Coronary artery (tissue), 2 donors: Measurements from ENCODE around the gene ADGRF5.
A peak's percentile ranks its signal among the peaks of the same experiment; 100 is the strongest.

Experiments
- DNase-seq: peaks from one replicate; pipeline ENCODE4 v3.0.0-alpha.2; 2017; ENCODE audit warnings: low spot score
- H3K27ac ChIP-seq, 2 donors: fragments of 200-600 bp; sonication (generic); one replicate each; pipeline ENCODE4 v1.5.1; 2016 to 2019
- H3K4me3 ChIP-seq: fragments of 200-600 bp; sonication (generic); 2 replicates; pipeline ENCODE4 v1.5.1; 2016; ENCODE audit warnings: mild to moderate bottlenecking, moderate library complexity
- TF ChIP-seq, protein P1 (sequence below): fragments of 200-600 bp; sonication (generic); IDR thresholded peaks from one replicate; pipeline ENCODE4 v1.5.1; 2019; ENCODE audit warnings: antibody characterized with exemption

ADGRF5 gene

DNA sequence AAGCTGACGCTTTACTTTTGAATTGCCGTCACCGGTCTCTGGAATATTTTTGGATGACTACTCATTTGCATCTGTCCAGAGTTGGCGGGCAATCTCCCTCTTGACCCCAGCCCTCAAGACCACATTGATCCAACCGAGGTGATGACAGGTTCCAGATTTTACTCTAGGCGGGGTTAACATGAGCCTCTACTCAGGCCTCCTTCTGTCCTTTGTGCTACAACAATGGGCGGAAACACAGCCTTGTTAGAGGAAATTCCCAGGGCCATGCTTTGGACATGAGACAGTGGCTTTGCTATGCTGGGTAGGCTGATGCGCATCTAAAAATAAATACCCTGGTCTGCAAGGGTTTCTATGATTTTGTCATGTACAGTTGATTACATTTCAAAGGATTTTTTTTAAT lies 27.0 kb upstream of the ADGRF5 start:
- Histone ChIP-seq H3K27ac (peak overlapping the region in 1 of 2 donors; percentile 41), H3K4me3 (no peak overlapping the region)
- DNase-seq, result no peak
- TF ChIP-seq, protein P1, sequence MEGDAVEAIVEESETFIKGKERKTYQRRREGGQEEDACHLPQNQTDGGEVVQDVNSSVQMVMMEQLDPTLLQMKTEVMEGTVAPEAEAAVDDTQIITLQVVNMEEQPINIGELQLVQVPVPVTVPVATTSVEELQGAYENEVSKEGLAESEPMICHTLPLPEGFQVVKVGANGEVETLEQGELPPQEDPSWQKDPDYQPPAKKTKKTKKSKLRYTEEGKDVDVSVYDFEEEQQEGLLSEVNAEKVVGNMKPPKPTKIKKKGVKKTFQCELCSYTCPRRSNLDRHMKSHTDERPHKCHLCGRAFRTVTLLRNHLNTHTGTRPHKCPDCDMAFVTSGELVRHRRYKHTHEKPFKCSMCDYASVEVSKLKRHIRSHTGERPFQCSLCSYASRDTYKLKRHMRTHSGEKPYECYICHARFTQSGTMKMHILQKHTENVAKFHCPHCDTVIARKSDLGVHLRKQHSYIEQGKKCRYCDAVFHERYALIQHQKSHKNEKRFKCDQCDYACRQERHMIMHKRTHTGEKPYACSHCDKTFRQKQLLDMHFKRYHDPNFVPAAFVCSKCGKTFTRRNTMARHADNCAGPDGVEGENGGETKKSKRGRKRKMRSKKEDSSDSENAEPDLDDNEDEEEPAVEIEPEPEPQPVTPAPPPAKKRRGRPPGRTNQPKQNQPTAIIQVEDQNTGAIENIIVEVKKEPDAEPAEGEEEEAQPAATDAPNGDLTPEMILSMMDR, result no peak

DNA sequence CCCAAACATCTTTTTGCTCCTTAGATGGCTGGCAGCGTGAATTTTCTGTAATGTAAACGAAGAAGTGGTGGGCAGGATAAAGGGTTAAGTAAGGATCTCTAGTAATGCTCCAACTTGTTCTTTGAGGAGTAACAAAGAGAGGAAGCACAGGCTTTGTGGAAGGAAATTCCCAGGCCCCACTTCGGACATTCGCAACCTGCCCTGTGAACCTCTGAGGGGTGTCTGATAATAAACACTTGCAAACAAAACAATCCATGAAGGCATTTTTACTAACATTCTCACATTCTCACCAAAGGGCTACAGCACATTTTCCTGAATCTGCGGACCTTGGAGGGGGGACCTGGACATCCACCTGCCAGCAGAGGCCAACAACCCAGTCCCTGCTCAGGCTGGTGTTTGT lies 25.8 kb upstream of the ADGRF5 start:
- H3K4me3 ChIP-seq, result no peak overlapping the region
- no peak for DNase-seq
- TF ChIP-seq, protein P1, result no peak
- H3K27ac ChIP-seq, result peak overlapping the region in 1 of 2 donors; percentile 48

DNA sequence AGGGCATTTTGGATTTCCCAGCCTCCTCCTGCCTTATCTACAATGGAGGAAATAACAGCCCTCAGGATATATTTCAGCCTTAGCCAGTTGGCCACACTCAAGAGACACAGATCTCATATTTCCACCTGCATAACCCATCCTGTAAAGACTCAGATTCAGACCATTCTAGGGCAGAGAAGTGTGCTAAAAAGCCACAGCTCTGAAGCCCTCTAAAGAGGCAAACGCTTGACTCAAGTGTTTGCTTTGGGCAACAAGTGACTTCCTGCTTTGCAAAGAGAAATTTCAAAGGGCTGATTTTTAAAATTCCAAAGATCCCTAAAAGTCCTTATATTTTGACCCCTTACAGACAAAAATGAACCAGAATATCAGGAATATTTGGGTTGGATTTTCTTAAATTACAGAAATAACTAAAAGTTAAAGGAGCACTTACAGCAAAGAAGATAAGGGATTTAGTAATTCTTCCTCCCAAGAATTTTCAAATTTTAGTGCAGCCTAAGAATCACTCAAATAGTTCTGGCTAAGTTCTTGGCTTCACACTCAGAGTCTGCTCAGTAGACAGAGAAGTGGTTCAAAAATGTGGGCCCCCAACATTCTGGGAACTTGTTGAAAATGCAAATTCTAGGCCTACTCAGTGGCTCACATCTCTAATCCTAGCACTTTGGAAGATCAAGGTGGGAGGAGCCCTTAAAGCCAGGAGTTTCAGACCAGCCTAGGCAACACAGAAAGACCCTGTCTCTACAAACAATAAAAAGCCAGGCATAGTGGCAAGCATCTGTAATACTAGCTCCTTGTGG lies 18.9 kb upstream of the ADGRF5 start:
- TF ChIP-seq, protein P1, result no peak
- DNase-seq, result no peak
- Histone ChIP-seq H3K27ac (no peak overlapping the region), H3K4me3 (no peak overlapping the region)

DNA sequence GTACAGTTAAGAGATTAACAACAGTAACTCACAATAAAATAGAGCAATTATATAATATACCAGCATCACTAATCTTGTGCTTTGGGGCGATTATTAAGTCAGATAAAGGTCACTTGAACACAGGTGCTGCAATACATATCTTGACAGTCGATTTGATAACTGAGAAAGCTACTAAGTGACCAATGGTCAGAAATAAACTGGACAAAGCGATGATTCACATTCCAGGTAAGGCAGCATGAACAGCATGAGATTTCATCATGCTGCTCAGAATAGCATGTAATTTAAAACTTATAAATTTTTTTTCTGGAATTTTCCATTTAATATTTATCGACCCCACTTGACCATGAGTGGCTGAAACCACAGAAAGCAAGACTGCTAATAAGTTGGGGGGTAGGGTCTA lies 15.9 kb upstream of the ADGRF5 start:
- no peak for DNase-seq
- Histone ChIP-seq H3K27ac (no peak overlapping the region), H3K4me3 (no peak overlapping the region)
- TF ChIP-seq, protein P1, result no peak

DNA sequence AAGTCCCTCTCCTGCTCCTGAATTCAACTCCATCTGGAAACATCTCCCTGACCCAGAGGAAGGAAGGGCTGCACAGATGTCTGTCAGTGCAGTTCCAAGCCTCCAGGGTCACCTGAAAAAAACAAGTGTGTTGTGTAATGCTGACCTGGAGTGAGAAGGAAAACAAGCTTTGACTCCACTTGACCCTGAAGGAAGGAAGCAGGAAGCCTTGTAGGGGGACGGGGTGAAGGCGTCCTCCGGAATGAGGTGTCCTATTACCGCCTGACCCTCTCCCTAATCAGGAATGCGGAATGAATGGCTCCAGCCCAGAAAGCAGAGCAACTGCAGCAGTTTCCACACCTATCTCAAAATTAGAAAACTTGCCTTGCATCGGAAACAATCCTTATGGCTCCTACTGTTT lies 13.9 kb upstream of the ADGRF5 start:
- TF ChIP-seq, protein P1, result no peak
- Histone ChIP-seq H3K27ac (no peak overlapping the region), H3K4me3 (no peak overlapping the region)
- no peak for DNase-seq

DNA sequence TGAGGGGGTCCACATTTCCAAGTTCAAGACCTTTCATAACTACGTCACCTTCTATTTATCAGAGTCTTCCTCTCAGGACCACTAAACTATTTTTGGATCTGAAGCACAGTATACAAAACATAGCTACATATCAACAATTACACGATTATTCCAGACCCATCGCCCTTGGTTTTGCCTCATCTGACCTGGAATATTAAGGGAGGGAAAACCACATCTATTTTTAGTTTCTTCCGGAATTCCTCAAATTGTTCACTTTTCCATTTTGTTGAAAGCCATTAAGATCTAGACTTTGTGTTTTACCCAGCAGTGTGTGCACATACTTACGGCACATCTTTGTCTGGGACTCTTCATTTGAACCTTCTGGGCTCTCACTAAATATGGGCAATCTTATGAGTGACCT lies 12.0 kb upstream of the ADGRF5 start:
- Histone ChIP-seq H3K4me3 (no peak overlapping the region), H3K27ac (no peak overlapping the region)
- TF ChIP-seq, protein P1, result no peak
- no peak for DNase-seq
